ENCODE measurements around the gene PRDM16.

PRDM16 gene

DNA sequence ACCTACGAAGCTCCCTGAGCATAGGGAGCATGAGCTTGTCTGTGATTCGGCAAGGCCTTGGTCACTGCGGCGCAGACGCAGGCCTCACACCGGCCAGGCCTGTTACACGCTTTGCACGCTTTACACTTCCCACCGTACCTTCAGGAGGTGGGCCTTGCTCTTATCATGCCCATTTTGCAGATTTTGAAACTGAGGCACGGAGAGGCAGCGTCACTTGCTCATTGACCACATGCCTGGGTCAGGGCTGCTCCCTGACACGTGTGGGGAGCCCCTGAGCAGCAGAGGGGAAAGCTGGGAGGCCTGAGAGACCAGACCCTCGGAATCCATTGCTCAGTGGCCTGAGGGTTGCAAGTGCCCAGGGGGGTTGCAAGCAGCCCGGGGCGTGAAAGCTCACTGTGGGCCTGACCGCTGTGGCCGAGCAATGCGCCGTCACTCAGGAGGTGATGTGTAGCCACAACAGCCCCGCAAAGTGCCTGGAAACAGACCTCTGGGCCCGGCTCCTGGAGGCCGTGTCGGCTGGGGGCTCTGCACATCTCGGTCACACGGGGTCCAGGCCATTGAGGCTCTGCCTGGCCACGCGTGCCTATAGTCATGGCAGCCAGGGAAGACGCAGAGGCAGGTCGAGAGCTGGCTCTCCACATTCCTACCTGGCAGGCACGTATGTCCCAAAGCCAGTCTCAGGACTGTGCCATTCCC lies 392.4 kb downstream of the PRDM16 start:
- DNase-seq = no peak

DNA sequence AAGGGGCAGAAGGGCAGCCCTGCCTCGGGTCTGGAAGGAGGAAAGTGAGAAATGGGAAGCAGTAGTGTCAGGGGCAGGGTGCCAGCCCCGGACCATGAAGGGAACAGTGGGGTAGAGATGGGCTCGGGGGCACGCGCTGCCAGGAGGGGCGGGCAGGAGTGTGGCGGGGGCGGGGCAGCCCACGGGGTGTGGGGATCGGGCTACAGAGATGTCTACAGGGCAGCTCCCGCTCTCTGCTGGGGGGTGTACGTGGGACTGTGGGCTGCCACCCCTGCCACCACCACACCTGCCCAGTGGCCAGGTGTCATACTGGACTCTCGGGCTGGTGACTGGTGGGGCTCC lies 392.9 kb downstream of the PRDM16 start:
- no peak for DNase-seq

- no peak for DNase-seq
Measured at GRCh38 chr1:3462356-3463012, 393.5 kb downstream of the PRDM16 start.

DNA sequence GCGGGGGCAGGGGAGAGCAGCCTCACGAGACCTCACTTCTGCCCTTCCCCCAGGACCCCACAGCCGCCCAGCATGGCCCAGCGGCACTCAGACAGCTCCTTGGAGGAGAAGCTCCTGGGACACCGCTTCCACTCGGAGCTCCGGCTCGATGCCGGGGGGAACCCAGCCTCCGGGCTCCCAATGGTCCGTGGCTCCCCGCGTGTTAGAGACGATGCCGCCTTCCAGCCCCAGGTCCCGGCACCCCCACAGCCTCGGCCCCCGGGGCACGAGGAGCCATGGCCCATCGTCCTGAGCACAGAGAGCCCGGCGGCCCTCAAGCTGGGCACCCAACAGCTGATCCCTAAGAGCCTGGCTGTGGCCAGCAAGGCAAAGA lies 394.0 kb downstream of the PRDM16 start:
- DNase-seq = no peak

- no peak for DNase-seq
Measured at GRCh38 chr1:3463408-3463863, 394.4 kb downstream of the PRDM16 start.

DNA sequence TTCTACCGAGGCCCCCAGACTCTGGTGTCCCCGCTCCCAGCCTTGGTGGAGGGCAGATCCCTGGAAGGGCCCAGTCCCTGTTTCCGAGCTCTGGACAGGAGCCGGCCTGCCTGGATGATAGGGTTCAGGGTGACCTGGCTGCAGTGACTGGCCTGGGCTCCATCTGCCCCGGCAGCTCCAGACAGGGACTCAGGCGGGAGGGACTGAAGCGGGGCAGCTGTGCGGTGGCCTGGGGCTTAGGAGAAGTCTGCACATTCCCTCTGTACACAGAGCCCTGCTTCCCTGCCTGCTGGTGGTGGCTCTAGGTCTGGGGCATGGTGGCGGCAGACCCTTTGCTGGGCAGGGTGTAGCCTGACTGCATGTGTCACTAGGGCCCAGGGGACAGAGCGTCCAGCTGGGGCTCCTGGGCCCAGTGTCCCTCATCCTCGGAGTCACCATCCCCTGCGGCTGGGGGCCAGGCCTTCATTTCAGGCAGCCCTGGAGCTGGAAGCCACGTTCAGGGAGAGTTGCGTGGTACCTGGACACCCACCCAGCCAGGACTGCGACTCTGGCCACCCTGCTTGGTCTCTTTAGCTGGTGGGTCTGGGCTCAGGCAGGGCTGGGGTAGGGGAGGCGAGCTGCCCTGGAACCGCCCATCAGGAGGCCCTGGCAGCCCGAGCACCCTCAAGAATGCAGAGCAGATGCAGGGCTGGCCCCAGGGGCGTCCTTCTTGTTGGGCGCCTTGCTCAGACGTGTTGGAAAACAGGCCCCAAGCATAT lies 395.1 kb downstream of the PRDM16 start:
- no peak for DNase-seq

DNA sequence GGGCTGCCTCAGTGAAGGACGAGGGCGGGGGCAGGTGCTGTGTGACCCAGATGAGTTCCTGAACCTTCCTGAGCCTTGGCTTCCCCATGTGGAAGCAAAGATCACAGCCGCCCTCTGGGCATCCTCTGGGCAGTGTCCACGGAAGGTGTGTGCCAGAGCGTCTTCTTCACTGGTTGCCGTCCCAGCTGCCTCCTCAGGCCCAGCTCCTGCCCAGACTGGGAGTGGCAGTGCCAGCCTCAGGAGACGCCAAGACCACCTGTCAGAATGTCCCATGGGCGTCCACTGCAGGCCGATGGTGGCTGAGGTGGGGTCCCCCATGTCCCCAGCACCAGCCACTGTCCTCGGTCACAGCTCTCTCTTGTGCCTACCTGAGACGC lies 395.6 kb downstream of the PRDM16 start:
- DNase-seq = no peak

DNA sequence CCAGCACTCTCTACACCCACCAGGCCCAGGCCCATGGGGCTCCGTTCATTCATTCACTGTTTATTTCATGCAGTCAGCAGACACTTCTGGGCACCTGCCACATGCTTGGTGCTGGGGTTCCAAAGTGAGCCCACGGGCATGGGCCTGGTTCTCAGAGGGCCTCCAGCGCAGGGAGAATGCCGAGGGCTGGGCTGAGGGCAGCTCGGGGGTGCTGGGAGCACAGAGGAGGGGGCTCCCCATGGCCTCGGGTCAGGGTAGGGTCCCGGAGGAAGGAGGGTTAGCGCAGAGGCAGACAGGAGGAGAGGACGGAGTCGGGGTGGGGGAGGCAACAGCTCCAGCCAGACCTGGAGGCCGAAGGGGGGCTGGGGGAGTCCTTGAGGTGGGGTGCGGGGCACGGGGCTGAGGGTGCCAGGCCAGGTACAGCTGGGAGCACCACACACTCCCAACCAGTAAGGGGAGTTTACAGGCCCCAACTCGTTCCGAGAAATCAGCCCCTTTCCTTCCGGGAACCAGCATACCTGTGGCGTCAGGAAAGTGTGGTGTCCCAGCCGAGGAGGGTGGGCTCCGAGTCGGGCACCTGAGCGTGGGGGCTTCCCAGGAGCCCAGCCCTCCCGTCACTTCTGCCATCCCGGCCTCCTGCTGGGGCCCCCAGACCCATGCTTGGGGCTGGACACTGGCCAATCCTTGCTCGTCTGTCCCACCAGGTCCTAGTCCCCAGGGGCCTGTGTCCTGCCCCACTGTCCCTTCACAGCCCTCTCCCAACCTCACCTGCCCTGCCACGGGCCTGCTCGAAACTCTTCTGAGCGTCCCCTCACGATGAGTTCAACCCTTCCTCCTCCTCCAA lies 396.3 kb downstream of the PRDM16 start:
- no peak for DNase-seq

DNA sequence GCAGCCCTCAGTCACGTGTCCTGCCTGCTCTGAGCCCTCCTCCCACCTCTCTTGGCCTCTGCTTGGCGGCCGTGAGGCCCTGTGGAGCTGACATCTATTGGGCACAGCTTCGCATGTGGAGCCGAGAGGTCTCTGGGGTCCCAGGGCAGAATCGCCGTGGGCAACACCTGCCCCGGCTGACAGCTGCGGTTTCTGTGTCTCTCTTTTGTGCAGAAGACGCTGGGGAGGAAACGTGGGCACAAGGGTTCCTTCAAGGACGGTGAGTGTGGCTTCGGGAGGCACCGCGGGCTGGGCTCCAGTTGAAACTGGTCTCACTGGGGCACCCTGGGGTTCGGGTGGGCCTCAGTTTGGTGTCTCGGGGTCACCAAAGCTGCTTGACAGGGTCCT lies 396.9 kb downstream of the PRDM16 start:
- DNase-seq = no peak

DNA sequence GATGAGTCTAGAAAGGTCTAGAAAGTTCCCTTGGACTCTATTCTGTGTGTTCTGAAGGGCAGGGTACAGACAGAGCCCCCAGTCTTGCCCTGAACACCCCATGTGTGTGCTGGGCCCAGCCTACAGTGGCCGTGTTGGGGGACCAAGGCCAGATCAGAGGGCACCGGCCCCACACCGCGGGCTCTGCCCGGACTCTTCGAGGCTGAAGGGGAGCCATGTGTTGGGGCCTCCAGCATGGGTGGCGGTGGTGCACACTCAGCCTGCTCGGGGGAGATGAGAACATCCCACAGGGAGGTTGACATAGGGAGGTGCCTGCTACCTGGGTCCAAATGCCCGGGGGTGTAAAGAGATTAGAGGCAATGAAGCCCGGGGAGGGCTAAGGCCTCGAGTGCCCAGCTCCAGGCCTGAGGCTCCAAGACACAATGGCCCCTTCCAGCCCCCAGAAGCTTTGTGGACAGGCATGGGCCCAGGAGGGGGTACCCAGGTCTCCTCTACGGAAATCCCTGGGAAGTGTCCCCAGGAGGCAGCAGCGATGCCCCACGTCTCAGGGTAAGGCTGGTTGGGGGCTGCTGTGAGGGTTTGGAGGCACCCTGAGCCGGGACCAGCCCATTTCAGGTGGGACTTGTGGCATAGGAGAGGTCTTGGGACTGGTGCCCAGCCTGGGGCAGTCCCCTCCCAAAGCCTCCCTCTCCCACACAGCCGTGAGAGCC lies 397.5 kb downstream of the PRDM16 start:
- no peak for DNase-seq

- DNase-seq = no peak
Measured at GRCh38 chr1:3467096-3468036, 398.4 kb downstream of the PRDM16 start.

GRCh38 chr1:3468236-3469103 lies 399.5 kb downstream of the PRDM16 start:
- DNase-seq = no peak

GRCh38 chr1:3469104-3469848 lies 400.3 kb downstream of the PRDM16 start:
- DNase-seq = no peak

- no peak for DNase-seq
Measured at GRCh38 chr1:3469849-3470649, 401.0 kb downstream of the PRDM16 start.

GRCh38 chr1:3470650-3471355 lies 401.8 kb downstream of the PRDM16 start:
- no peak for DNase-seq

DNA sequence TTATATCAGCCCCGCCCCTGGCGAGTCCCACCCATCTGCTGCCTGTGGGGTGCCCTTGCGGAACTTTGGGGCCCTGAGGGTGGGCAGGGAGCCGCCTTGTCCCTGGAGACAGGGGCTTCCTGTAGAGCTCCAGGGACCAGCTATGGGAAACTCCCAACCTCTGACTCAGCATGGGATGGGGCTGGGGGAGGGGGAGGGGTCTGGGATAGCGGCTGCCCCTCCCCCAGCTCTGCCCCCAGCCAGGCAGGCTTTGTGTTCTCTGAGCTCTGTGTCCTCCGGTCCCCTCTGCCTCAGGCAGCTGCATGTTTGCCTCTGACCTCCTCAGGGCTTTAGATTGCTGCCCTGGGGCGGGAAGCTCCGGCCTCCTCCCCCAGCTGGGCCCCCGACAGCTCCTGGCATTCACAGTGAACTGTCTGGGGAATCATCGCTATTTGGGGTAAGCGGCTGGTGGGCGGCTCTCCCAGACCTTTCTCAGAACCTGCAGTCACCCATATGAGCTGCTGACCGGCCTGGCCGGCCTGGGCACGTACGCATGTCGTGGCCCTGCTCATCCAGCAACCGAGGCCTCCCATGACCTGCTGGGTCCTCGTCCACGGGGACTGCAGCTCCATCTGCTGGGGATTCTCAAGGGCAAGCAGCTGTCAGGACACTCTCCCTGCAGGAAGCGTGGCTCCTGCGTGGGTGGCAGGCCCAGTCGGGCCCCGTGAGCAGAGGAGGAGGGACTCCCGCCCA lies 402.5 kb downstream of the PRDM16 start:
- no peak for DNase-seq

DNA sequence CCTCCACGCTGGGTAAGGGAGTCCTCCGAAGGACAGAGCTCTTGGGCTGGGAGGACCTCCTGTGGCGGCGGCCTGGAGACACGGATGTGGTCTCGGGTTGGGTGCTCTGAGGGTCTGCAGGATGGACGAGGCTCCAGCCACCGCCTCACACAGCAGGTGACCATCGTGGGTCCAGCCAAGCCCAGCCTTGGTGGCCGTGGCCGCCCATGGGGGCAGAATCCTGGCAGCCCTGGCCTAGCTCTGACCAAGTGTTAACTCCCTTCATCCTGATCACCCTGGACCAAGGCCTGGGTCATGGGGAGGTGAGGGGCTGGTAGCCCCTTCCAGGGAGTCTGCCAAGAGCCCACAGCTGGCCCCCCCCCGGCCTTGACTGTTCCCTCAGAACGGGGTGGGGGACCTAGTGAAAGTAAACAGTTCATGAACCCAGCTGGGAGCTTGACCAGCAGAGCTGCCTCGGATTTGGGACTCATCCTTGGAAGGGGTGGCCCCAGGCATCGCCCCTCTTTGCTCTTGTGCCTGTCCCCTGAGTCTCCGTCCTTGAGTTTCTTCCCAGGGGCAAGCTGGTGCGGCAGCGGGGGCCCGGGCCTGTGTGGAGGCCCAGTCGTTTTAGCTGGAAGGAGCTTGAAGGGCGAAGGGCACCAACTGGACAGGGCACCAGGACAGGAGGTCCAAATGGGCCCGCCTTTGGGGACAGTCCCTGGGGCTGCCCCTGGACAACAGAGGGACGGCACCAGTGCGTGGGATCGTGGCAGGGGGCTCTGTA lies 403.3 kb downstream of the PRDM16 start:
- DNase-seq = no peak

Measured in activated T-cell treated with anti-CD3 and anti-CD28 coated beads, Interleukin-2, amount 50 U/mL, for 48 hours (primary cell).